Astrocyte (in vitro differentiated cells and primary cell): ENCODE measurements around the gene PSMC4.

ENCODE experiments used
- CTCF ChIP-seq: IDR thresholded peaks from 2 replicates; pipeline ENCODE4 v1.5.1; 2011; ENCODE audit warnings: low read depth, mild to moderate bottlenecking, inconsistent platforms, low read length, moderate library complexity; ENCODE audit not compliant: insufficient read depth
- EZH2 ChIP-seq: IDR thresholded peaks from 2 replicates; pipeline ENCODE4 v1.6.1; 2012; ENCODE audit warnings: mild to moderate bottlenecking, low read length, inconsistent platforms; ENCODE audit not compliant: insufficient read depth

DNA sequence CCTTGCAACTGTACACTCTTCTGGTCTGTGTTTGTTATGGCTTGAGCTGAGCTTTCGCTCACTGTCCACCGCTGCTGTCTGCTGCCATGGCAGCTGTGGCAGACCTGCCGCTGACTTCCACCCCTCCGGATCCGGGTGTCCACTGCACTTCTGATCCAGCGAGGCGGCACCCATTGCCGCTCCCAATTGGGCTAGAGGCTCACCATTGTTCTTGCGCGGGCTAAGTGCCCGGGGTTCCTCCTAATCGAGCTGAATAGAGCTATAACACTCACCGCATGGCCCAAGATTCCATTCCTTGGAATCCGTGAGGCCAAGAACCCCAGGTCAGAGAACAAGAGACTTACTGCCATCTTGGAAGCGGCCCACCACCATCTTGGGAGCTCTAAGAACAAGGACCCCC is 2.2 kb upstream of the PSMC4 start:
- TF ChIP-seq CTCF (no peak), EZH2 (no peak)
